PFSK-1 (cell line): ENCODE data around the gene NPY4R. TPM values are rescaled to one million over a fixed set of nuclear protein-coding genes. Genes with fewer than 3 reads are reported as not detected.
"Not testable (repeated sequence)": the region's sequence is repeated elsewhere in the genome, so short reads cannot be mapped to it uniquely, and the experiment has no call there.

Source experiments
- FOXP2 ChIP-seq: optimal IDR thresholded peaks from 2 replicates; pipeline ENCODE3; 2011; ENCODE audit warnings: borderline replicate concordance, control low read depth, inconsistent platforms; ENCODE audit not compliant: insufficient read depth; ENCODE audit errors: extremely low read length, extremely low read depth
- POLR2AphosphoS5 ChIP-seq: IDR thresholded peaks from 2 replicates; pipeline ENCODE4 v1.6.1; 2012; ENCODE audit warnings: low read depth, mild to moderate bottlenecking, control low read depth, low read length, moderate library complexity
- REST ChIP-seq, 2 experiments: IDR thresholded peaks; 2 replicates each; pipeline versions ENCODE4 v1.6.1 to v1.8.0; 2011 to 2012; ENCODE audit warnings: low read depth in 2 of 2, low read length in 2 of 2, control low read depth in 1 of 2, inconsistent platforms in 1 of 2, mild to moderate bottlenecking in 1 of 2, moderate library complexity in 1 of 2; ENCODE audit not compliant: insufficient read depth in 1 of 2
- SIN3A ChIP-seq: IDR thresholded peaks from 2 replicates; pipeline ENCODE4 v1.6.1; 2012; ENCODE audit warnings: mild to moderate bottlenecking, low read length, moderate library complexity, borderline replicate concordance; ENCODE audit not compliant: insufficient read depth
- TAF1 ChIP-seq: IDR thresholded peaks from 2 replicates; pipeline ENCODE4 v1.6.1; 2012; ENCODE audit warnings: low read length, control low read depth, borderline replicate concordance; ENCODE audit not compliant: insufficient read depth
- polyA plus RNA-seq: library from polyadenylated mRNA; unstranded; fragments of >200 nt; gene quantifications from one replicate; pipeline ENCODE4 v1.2.1, GENCODE V29; 2012; ENCODE audit warnings: low read depth, missing spikeins; ENCODE audit not compliant: insufficient read length

Gene NPY4R
- polyA plus RNA-seq: not detected

- not testable (repeated sequence) for TF ChIP-seq SIN3A, FOXP2, POLR2AphosphoS5
Measured at GRCh38 chr10:46465765-46466164, at the start of gene NPY4R. Gene NPY4R (minus strand): TSS chr10:46465958. CDS start chr10:46462635, 3,323 bp downstream.

GRCh38 chr10:46515366-46515765, 49.6 kb upstream of the NPY4R start:
- TF ChIP-seq REST (IDR thresholded peaks at IDR 0.05; ENCODE audit: insufficient read depth in 1 of 2, low read depth in 2 of 2, low read length in 2 of 2) (no peak), TAF1 (no peak), SIN3A (no peak), POLR2AphosphoS5 (no peak), FOXP2 (no peak)

GRCh38 chr10:46514899-46515298, 49.1 kb upstream of the NPY4R start:
- TF ChIP-seq TAF1 (no peak), SIN3A (no peak), REST (IDR thresholded peaks at IDR 0.05; ENCODE audit: insufficient read depth in 1 of 2, low read depth in 2 of 2, low read length in 2 of 2) (no peak)

GRCh38 chr10:46514431-46514861, 48.7 kb upstream of the NPY4R start:
- TF ChIP-seq REST (IDR thresholded peaks at IDR 0.05; ENCODE audit: insufficient read depth in 1 of 2, low read depth in 2 of 2, low read length in 2 of 2): no peak
- no peak for TF ChIP-seq TAF1
- no peak for TF ChIP-seq FOXP2
- TF ChIP-seq POLR2AphosphoS5: no peak
- no peak for TF ChIP-seq SIN3A
